Astrocyte (in vitro differentiated cells and primary cell): Measurements from ENCODE around the gene METTL26. TPM values are rescaled to one million over a fixed set of nuclear protein-coding genes. Genes with fewer than 3 reads are reported as not detected.

ENCODE experiments used
- DNase-seq: peaks from one replicate; pipeline ENCODE4 v3.0.0-alpha.2; 2010; ENCODE audit warnings: low read depth
- FAIRE-seq: peaks from 2 replicates; lab custom pipeline; 2011; peaks lifted over from hg19 to GRCh38; lab: Jason Lieb, UNC
- H2AFZ ChIP-seq: 2 replicates; pipeline ENCODE4 v1.6.0; 2012; ENCODE audit warnings: low read depth, low read length, inconsistent platforms
- H3K27ac ChIP-seq: 2 replicates; pipeline ENCODE4 v1.5.1; 2011; ENCODE audit warnings: low read depth, low read length, inconsistent platforms
- H3K27me3 ChIP-seq: 2 replicates; pipeline ENCODE4 v1.6.0; 2011; ENCODE audit warnings: low read length, inconsistent platforms; ENCODE audit not compliant: insufficient read depth
- H3K36me3 ChIP-seq: 2 replicates; pipeline ENCODE4 v1.5.1; 2011; ENCODE audit warnings: low read length, inconsistent platforms; ENCODE audit not compliant: insufficient read depth
- H3K4me1 ChIP-seq: 2 replicates; pipeline ENCODE4 v1.5.1; 2011; ENCODE audit warnings: low read length, inconsistent platforms; ENCODE audit not compliant: insufficient read depth
- H3K4me2 ChIP-seq: 2 replicates; pipeline ENCODE4 v1.6.0; 2012; ENCODE audit warnings: low read length, inconsistent platforms
- H3K4me3 ChIP-seq: 2 replicates; pipeline ENCODE4 v1.5.1; 2011; ENCODE audit warnings: low read depth, mild to moderate bottlenecking, low read length, inconsistent platforms; ENCODE audit not compliant: insufficient read depth
- H3K79me2 ChIP-seq: 2 replicates; pipeline ENCODE4 v1.6.0; 2012; ENCODE audit warnings: mild to moderate bottlenecking, low read length, inconsistent platforms; ENCODE audit not compliant: insufficient read depth
- H3K9ac ChIP-seq: 2 replicates; pipeline ENCODE4 v1.6.0; 2012; ENCODE audit warnings: mild to moderate bottlenecking, low read length, inconsistent platforms
- H3K9me3 ChIP-seq: 2 replicates; pipeline ENCODE4 v1.5.1; 2012; ENCODE audit warnings: low read depth, mild to moderate bottlenecking, low read length, inconsistent platforms; ENCODE audit not compliant: insufficient read depth
- H4K20me1 ChIP-seq: 2 replicates; pipeline ENCODE4 v1.6.0; 2012; ENCODE audit warnings: low read length, inconsistent platforms; ENCODE audit not compliant: insufficient read depth
- H3K27ac Mint-ChIP-seq: one replicate; pipeline ENCODE4 v1.8.0; 2021; ENCODE audit warnings: mild to moderate bottlenecking, mixed read lengths; ENCODE audit not compliant: unreplicated experiment
- H3K27me3 Mint-ChIP-seq: one replicate; pipeline ENCODE4 v1.8.0; 2021; ENCODE audit warnings: low read depth, mixed read lengths; ENCODE audit not compliant: unreplicated experiment
- H3K36me3 Mint-ChIP-seq: one replicate; pipeline ENCODE4 v1.8.0; 2021; ENCODE audit warnings: low read depth, mixed read lengths; ENCODE audit not compliant: unreplicated experiment
- H3K4me1 Mint-ChIP-seq: one replicate; pipeline ENCODE4 v1.8.0; 2021; ENCODE audit warnings: low read depth, mixed read lengths; ENCODE audit not compliant: unreplicated experiment
- H3K4me3 Mint-ChIP-seq: one replicate; pipeline ENCODE4 v1.8.0; 2021; ENCODE audit warnings: mild to moderate bottlenecking, moderate library complexity, mixed read lengths; ENCODE audit not compliant: unreplicated experiment
- H3K9me3 Mint-ChIP-seq: one replicate; pipeline ENCODE4 v1.8.0; 2021; ENCODE audit warnings: mild to moderate bottlenecking, mixed read lengths; ENCODE audit not compliant: unreplicated experiment
- EZH2 ChIP-seq: IDR thresholded peaks from 2 replicates; pipeline ENCODE4 v1.6.1; 2012; ENCODE audit warnings: mild to moderate bottlenecking, low read length, inconsistent platforms; ENCODE audit not compliant: insufficient read depth
- total RNA-seq: library from RNA; stranded (reverse); gene quantifications from 2 replicates; pipeline ENCODE4 v1.2.1, GENCODE V29; 2021
- TF ChIP-seq, protein P1 (sequence below): IDR thresholded peaks from 2 replicates; pipeline ENCODE4 v1.5.1; 2011; ENCODE audit warnings: low read depth, mild to moderate bottlenecking, inconsistent platforms, low read length, moderate library complexity; ENCODE audit not compliant: insufficient read depth

METTL26 gene
- total RNA-seq, 1 donor from 2014 or later: 56.4 TPM

DNA sequence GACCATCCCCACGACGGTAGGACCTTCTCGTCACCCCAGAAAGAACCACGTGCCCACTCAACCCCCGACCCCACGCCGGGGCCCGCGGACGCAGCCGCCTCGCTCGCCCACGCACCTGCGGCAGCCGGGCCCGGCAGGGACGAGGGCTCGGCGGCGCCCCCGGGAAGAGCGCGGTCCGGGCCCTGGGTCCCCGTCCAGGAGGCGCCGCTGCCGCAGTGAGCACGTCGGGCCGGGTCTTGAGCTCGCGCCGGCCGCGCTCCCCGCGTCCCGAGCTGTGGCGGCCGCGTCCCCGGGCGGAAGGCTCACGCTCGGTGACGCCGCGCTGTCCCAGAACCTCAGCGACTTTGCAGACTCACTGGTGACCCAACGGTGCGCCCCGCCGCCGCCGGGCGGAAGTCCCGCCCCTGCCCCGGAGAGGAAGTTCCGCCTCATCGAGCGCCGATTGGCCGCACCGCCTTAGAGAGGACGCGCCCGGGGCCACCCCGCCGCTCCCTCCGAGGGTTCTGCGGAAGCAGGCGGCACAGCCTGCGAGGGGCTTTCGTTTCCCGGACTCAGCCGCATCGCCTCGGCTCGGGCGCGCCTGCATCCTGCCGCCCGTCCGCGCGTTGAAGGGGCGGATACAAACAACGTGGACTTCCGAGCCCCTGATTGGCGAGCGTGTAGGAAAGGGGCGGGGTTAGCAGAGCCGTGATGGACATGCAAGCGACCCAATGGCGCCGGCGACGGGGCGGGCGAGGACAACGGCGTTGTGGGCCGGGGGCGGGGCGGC, 47.0 kb downstream of the METTL26 start:
- peaks cover 2% of the 10 kb centered on the region for H3K36me3 Mint-ChIP-seq
- Histone ChIP-seq H4K20me1 (peaks cover 55% of the 10 kb centered on the region), H3K4me2 (peak overlapping the region; percentile 87), H3K9me3 (no peaks in the 10 kb centered on the region), H3K9ac (peak overlapping the region; percentile 87), H3K27me3 (no peaks in the 10 kb centered on the region), H3K4me1 (peaks cover 15% of the 10 kb centered on the region), H2AFZ (peak overlapping the region; percentile 98), H3K36me3 (no peaks in the 10 kb centered on the region), H3K79me2 (peaks cover 53% of the 10 kb centered on the region), H3K27ac (peak overlapping the region; percentile 98), H3K4me3 (peak overlapping the region; percentile 73)
- peaks cover 11% of the 10 kb centered on the region for H3K4me1 Mint-ChIP-seq
- peak overlapping the region; percentile 96 for H3K4me3 Mint-ChIP-seq
- TF ChIP-seq, protein P1, sequence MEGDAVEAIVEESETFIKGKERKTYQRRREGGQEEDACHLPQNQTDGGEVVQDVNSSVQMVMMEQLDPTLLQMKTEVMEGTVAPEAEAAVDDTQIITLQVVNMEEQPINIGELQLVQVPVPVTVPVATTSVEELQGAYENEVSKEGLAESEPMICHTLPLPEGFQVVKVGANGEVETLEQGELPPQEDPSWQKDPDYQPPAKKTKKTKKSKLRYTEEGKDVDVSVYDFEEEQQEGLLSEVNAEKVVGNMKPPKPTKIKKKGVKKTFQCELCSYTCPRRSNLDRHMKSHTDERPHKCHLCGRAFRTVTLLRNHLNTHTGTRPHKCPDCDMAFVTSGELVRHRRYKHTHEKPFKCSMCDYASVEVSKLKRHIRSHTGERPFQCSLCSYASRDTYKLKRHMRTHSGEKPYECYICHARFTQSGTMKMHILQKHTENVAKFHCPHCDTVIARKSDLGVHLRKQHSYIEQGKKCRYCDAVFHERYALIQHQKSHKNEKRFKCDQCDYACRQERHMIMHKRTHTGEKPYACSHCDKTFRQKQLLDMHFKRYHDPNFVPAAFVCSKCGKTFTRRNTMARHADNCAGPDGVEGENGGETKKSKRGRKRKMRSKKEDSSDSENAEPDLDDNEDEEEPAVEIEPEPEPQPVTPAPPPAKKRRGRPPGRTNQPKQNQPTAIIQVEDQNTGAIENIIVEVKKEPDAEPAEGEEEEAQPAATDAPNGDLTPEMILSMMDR: no peak
- peak; percentile 86 for DNase-seq
- FAIRE-seq: no peak
- no peaks in the 10 kb centered on the region for H3K27me3 Mint-ChIP-seq
- H3K9me3 Mint-ChIP-seq: no peaks in the 10 kb centered on the region
- H3K27ac Mint-ChIP-seq: peak overlapping the region; percentile 100

DNA sequence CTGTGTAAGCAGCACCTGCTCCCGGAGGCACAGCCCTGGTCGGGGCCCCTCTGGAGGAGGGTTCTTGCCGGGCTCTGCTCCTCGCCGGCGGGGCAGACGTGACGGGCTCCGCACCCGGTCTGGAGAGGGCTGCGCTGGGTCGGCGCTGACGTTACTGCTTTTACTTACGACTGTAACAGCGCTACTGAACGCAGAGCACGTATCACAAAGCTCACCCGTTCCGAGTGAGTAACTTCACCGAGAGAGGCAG, 47.5 kb downstream of the METTL26 start:
- TF ChIP-seq EZH2: no peak
- TF ChIP-seq, protein P1: no peak
- peak; percentile 67 for DNase-seq
- Histone ChIP-seq H3K27ac (peak overlapping the region; percentile 98), H3K4me2 (peak overlapping the region; percentile 87), H4K20me1 (peaks cover 50% of the 10 kb centered on the region), H2AFZ (peak overlapping the region; percentile 98), H3K9ac (peak overlapping the region; percentile 87), H3K4me3 (peak overlapping the region; percentile 73), H3K4me1 (peaks cover 15% of the 10 kb centered on the region), H3K79me2 (peaks cover 48% of the 10 kb centered on the region), H3K36me3 (no peaks in the 10 kb centered on the region), H3K9me3 (no peaks in the 10 kb centered on the region), H3K27me3 (no peaks in the 10 kb centered on the region)
- peaks cover 2% of the 10 kb centered on the region for H3K36me3 Mint-ChIP-seq
- FAIRE-seq: no peak
- H3K4me1 Mint-ChIP-seq: peaks cover 11% of the 10 kb centered on the region
- H3K9me3 Mint-ChIP-seq: no peaks in the 10 kb centered on the region
- H3K27ac Mint-ChIP-seq: peak overlapping the region; percentile 86
- H3K4me3 Mint-ChIP-seq: peak overlapping the region; percentile 90
- no peaks in the 10 kb centered on the region for H3K27me3 Mint-ChIP-seq
